KG1 (cell line): ENCODE data around the gene EPHA2.

Source experiments
- DNase-seq: peaks from one replicate; lab custom pipeline; 2025; lab: John Stamatoyannopoulos, UW

The EPHA2 gene

DNA sequence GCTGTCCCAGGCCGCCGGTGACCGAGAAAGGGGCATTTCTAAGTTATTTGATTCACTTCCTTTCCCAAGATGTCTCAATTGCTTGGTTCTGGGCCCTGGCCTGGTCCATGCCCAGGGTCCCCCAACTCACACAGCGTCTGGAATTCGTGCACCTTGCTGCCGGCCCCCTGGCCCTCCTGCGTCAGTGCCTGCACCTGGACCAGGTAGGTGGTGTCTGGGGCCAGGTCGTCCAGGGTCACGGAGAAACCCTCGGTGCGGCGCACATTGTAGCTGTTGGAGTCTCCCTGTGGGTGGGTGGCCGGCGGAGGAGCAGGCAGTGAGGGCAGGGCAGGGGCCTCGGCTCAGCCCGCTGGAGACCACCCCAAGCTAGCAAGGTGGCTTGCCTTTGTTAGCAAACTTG lies 21.0 kb downstream of the EPHA2 start:
- no peak for DNase-seq

DNA sequence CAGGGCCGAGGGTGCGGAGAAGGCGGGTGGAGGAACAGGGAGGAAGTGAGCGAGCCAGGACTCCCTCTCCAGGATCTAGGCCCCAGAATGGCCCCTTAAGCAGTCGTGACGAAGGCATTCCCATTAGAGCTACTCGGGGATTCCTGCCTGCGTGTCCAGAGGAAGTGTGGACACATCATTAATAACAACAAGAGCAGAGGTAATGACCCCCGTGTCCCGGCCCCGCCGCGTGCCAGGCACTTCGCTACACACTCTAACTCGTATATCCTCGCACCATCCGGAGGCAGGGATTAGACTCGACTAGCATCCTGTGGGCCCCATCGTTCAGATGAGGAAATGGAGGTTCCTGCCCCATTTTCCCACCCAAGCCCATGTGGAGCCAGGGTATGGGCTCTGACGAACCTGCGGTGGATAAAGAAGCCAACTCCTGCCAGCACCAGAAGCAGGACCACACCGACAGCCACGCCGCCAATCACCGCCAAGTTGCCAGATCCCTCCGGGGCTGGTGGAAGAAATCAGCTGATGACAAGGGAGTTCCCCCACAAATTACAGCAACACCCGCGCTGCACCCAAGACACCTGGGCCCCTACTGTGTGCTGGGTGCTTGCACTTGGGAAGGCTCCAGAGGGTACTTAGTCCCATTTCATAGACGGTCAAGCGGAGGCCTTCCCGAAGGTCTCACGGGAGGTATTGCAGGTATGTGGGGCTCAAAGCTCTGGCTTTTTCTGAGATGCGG lies 21.6 kb downstream of the EPHA2 start:
- DNase-seq, result no peak

DNA sequence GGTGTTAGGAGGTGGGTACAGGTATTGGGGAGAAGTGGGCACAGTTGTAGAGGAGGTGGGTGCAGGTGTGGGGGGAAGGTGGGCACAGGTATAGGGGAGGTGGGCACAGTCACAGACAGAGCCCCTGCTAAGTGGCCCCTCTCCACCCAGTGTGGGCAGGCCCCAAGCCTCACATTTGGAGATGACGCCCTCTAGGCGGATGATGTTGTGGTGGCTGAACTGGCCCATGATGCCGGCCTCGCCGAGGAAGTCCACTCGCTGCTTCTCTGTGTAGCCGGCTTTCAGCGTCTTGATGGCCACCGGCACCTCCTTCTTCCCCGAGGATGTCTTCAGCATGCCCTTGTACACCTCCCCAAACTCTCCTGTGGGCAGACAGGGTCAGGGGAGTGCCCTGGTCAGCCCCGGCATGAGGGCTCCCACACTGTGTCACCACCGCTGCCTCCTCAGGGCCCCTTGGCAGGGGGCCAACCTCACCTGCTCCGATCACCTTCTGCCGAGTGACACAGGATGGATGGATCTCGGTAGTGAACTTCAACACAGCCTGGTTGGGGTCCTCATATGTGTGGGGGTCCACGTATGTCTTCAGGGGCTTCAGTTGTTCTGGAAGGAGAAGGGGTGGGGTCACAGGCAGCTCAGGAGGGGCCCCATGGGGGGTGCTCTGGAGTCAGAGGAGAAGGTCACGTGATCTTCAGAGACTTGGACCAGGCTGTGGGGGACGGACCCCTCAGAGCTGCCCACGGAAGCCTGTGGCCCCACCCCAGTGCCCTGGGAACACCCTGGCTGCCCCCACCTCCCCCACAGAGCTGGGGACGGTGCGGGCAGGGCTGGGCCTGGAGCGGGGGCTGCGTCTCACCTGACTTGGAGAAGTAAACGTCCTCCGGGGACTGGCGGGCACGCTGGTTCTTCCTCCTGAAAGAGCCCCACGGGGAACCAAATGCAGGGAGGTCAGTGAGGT lies 22.6 kb downstream of the EPHA2 start:
- DNase-seq, result no peak

DNA sequence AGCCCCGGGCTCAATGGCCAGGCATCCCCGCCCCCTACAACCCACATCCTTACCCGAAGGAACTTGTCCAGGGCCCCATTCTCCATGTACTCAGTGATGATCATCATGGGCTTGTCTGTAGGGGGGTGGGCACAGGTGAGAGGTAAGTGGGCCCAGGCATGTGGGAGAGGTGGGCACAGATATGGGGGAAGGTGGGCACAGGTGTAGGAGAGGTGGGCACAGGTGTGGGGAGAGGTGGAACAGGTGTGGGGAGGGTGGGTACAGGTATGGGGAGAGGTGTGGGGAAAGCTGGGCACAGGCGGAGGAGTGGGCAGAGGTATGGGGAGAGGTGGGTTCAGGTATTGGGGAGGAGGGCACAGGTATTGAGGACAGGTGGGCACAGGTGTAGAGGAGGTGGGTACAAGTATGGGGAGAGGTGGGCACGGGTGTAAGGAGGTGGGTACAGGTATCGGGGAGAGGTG lies 23.5 kb downstream of the EPHA2 start:
- DNase-seq, result no peak

DNA sequence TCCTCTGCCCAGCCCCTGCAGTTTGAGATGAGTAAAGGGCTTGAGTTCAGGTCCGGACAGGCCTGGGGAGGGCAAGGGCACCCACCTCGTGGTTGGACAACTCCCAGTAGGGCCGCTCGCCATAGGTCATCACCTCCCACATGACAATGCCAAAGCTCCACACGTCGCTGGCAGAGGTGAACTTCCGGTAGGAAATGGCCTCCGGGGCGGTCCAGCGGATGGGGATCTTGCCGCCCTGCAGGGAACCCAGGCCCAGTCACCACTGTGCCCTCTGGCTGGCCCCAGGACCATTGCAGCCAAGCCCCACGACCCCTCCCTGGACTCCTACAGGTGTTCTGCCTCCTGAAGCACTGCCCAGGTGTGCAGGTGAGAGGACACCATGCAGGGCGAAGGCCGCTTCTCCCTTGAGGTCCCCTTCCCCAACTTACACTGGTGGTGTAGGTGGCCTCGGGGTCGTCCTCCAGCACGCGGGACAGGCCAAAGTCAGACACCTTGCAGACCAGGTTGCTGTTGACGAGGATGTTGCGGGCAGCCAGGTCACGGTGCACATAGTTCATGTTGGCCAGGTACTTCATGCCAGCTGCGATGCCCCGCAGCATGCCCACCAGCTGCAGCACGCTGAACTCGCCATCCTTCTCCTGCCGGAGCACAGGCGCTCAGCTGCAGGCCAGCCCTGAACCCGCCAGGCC lies 24.1 kb downstream of the EPHA2 start:
- DNase-seq, result no peak

DNA sequence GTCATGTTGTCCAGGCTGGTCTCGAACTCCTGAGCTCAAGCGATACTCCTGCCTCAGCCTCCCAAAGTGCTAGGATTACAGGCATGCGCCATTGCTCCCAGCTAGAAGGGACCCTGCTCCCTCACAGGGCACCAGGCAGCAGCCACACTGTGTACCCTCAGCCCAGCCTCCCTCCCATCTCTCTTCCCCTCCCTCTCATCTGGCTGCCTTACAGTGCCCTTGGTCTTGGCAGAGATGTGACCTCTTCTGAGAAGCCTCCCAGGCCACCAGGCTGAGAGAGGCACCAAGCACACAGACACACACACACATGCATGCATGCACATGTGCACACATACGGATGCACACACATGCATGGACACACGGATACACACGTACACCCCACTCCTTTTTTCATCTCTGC lies 25.0 kb downstream of the EPHA2 start:
- no peak for DNase-seq

DNA sequence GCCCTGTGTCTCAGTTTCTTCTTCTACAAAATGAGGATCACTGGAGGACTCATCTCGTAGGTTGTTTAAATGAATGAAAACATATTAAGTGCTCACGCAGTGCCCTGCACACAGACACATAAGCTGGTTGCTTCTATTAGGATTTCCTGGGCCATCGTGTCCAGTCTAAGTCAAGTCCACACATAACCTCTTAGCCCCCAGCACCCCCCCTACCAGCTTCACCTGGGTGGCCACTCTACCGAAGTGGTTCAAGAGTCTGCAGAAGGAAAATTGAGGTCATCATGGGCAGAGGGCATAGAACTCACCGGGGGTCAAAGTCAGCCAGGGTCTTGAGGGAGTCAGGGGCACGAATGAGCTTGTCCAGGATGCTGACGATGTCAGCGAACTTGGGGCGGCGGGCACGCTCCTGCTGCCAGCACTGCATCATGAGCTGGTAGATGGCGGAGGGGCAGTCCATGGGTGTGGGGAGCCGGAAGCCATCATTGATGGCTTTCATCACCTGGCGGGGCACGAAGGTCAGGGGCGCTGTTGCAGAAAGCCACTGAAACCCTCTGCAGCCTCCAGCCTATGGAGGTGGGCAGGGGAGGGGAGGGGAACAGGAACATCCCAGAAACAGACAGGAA lies 25.8 kb downstream of the EPHA2 start:
- no peak for DNase-seq

DNA sequence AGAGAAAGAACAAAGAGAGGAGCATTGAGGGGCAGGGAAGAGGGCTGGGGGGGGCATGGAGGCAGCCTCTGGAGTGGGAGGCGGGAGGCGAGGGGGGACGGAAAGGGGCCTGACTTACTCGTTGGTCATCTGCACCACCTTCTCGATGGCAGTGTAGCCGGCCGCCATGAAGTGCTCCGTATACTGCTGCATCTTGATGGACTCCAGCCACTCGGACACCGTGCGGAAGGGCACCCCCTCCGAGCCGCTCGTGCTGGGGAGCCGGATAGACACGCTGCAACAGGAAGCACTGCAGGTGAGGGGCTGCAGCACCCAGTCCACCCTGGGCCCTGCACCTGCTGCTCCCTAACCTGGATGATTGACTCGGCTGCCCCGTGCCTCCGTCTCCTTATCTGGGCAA lies 26.6 kb downstream of the EPHA2 start:
- no peak for DNase-seq

DNA sequence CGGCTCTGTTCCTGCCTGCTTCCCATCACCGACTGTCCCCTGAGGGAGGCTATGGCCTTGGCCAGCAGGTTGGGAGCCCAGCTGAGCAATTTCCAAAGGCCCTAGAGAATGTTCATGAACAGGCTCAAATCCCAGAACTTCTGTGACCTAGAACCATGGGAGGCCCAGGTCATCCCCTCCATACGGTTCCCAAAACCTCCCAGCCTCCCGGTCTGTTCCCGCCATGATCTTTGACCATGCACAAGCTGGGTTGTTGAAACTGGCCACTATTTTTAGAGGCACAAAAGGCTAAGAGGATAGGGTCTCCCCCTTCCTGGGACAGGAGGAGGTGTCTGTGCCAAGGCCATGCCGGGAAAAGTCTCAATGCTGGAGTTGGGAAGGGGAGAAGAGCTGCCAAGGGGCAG lies 27.5 kb downstream of the EPHA2 start:
- DNase-seq, result no peak

DNA sequence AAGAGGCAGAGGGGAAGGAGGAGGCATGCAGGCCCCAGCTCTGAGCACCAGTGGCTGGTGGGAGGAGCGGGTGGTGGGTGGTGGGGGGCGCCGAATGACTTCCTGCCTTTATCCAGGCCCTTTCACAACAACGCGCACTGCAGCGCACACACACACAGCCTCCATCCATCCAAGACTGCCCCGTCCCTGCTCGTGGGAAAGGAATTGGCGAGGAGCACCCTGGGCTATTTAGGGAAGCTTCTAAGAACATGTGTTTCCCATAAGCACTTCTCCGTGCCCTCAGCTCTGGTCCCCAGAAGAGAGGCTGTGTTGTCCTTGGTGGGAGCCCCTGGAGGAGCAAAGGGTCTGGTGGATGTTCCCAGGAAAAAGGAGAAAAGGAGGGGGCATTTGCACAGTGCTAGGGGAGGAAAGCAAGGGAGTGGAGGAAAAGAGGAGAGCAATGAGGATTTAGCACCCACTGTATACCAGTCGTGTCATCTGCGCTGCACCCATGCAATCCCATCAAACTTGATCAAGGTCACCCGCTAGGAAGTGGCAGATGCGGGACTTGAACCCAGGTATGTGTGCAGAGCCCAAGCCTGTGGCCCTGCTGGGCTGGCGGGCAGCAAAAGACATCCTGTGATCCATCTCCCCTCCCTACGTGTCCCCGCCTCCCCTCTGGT lies 28.1 kb downstream of the EPHA2 start:
- no peak for DNase-seq

DNA sequence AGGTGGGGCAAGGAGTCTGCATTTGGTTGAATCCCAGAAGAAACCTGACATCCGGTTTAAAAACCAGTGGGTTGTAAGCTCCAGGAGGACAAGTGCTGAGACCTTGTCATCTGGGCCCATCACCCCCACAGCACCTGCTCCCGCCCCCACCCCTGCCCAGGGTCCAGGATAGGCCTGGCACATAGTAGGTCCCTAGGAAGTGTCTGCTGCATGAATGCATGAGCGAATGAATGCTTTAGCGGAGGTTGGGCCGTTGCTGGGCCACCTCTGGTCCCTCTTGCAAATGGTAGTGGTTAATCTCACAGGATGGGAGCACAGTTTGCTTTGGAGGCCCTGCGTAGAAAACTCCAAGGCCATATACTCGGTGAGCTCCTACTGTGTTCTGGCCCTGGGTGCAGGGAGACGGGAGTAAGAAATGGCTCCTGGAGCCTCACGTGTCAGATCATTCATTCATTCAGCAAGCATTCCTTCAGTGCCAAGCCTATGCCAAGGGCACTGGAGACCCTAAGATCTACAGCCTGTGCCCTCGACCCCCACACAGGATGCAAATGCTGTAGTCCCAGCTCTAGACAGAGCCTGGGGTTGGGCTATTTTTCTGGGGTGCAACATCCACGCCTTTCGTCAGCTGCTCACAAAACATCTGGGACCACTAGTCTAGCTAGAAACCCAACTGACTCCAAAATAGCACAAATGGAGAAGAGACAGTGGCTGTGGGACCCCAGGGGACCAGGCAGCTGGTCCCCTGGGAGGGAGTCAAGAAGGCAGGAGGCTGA lies 28.9 kb downstream of the EPHA2 start:
- no peak for DNase-seq

DNA sequence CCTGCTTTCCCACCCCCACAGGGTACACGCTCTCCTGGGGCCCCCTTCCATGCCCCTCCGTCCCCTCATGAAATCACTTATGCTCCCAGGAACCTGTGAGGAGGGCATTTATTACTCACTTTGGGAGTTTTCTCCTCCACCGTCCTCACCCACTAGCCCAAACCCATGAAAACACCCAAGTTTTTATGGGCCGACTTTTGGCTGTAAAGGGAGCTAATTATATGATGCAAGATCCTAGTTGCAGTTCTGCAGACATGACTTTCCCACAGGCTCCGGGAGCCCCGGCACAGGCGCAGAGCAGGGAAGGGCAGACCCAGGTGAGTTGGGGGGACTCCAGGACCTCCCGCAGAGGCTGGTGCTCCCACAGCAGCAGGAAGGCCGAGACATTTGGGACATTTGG lies 29.7 kb downstream of the EPHA2 start:
- DNase-seq, result no peak

DNA sequence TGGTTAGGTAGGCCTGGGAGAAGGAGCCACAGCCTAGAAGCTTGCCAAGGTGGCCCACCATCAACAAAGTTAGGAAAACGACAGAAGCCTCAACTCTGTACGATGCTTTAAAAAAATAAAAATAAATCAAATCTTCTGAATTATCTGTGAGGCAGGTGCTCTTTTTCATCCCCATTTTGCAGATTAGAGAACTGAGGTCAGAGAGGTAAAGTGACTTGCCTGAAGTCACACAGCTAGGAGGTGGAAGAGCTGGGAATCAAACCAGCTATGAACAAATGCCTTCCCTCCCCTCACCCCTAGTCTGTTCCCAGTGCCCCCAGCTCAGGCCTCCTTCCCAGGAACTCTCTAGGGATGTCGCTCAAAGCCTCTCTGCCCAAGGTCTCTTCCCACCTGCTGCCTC lies 30.4 kb downstream of the EPHA2 start:
- no peak for DNase-seq

DNA sequence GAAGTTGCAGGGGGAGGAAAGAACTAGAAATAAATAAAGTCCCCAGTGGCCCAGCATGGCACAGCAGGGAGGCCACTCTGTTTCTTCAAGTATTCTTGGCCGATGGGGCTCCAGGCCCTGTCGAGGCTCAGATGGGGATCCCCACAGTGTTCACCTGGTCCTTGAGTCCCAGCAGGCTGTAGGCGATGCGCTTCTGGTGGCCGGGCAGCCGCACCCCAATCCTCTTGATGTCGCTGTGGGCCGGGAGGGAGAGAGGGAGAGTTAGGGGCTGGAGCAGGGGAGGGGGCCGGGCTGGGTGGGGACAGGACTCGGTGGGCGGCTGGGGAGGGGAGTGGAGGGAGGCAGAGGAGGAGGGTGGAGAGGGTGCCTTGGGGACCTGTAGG lies 30.8 kb downstream of the EPHA2 start:
- DNase-seq, result no peak

DNA sequence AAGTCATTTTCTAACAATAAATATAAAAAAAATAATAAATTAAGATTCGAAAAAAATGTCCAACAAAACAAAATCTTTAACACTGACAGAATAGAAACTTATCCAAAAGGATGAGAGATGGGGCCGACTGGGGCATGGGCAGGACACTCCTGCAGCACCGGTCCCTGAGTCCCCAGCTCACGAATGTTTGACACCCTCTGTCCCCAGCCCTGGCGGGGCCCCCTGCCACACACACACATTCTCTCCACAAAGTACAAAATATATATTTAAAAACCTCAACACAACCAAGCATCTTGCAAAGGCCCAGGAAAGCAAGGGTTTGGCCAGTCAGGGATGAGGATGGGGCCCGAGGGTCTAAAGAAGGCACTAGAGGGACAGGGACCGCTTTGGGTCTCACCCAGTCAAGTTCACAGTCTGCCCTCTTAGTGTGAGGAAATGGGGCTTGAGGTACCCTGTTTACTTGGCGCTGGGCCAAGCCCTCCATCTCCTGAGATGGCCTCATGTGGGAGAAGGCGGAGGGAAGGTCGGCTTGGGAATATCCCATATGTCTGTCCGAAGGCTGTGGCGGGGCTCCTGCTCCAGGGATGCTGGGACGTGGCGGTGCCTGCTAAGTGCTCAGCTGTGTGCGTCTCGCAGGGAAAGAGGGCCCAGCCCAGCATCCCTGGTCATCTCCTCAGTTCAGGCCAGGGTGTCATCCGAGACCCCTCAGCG lies 31.3 kb downstream of the EPHA2 start:
- no peak for DNase-seq

DNA sequence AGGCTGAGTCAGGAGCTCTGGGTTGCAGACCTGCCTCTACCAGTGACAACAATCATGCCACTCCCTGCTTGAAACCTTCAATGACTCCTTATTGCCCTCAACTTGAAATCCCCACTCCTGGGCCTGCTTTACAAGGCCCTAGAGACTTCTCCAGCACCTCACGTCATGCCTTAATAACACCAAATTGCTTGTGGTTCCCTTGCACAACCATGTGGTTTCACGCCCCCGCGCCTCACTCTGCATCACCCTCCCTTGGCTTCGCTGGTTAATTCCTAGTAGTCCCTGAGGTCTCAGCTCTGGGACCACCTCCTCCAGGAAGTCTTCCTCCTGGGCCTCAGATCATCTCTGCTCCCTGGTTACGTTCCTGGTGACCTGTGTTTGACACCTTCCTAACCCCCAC lies 33.0 kb downstream of the EPHA2 start:
- no peak for DNase-seq

DNA sequence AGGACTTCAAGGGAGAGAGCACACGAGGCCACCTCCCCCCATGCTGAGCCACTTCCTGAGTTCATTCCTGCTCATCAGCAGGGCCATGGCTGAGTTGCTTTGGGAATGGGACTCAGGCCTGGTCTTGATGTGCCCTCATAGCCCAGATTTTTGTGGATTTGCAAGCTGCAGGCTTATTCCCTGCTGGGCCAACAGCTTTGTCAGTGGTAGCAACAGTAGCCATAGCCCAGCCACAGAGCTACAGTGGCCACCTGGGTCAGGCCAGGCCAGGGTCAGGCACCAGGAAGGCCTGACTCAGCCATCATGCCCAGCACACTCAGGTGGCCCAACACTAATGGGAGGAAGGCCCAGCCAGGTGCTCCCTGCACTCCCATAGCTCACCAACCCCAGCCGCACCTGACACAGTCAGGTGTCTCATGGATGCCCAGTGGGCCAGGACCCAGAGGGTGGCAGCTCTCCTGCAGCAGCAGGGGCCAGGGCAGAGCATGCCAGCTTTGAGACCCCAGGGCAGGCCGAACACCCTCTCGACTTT lies 33.5 kb downstream of the EPHA2 start:
- DNase-seq, result no peak

DNA sequence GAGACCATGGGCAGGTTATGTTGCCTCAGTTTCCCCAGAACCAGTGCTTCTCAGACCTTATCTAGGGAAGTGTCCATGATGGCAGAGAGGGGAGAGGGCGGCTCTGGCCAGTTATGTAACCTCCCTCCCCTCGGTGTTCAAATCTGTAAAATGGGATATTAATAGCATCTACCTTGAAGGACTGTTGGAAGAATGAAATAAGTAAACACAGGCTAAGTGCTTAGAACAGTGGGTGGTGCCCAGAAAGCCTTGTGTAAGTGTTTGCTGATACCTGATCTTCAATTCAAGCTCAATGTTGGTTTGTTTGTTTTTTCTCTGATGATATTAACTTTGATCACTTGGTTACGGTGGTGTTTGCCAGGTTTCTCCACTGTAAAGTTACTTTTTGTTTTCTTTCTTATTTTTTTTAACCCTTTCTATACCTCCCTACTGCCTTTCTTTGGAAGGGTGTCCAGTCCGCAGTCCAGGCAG lies 34.9 kb downstream of the EPHA2 start:
- DNase-seq, result no peak

DNA sequence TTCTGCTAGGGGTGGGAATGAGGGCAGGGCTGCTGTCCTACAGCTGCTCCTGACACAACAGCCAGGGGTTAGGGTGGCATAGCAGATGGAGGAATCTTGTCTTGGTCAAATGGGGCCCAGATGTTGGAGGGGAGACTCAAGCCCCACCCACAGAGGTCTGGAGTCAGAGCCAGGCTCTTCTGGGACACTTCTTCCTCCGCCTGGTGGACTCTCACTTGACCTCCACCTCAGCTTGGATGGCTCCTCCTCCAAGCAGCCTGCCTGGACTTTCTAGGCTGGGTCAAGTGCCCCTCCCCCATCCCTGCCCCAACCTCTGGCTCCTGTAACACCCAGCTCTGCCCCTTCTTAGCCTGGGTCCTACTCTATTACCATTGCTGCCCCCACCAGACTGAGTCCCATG lies 35.5 kb downstream of the EPHA2 start:
- DNase-seq, result no peak

DNA sequence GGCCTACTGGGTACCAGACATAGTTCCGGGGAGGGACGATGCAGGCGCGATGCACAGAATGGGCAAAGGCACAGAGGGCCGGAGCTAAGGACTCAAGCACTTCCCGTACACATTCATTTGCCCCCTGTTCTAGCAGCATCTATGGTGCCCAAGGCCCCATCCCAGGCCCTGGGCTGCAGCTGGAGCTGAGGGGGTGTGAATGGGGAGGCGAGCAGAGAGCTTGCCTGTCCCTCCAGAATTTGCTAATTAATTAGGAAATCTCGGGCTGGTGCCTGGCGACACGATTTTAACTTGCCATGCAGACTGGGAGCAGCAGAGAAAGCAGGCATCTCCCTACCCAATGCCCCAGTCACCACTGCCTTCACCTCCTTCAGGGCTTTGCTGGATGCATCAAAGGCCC lies 35.9 kb downstream of the EPHA2 start:
- DNase-seq, result no peak
